HG03103 (cell line): Measurements from ENCODE around the gene NMB.

Source experiments
- ATAC-seq: cut with Tn5 transposase; IDR thresholded peaks from one replicate; pipeline ENCODE4 v1.9.1; 2021; ENCODE audit warnings: low read depth; ENCODE audit not compliant: unreplicated experiment

Gene NMB

DNA sequence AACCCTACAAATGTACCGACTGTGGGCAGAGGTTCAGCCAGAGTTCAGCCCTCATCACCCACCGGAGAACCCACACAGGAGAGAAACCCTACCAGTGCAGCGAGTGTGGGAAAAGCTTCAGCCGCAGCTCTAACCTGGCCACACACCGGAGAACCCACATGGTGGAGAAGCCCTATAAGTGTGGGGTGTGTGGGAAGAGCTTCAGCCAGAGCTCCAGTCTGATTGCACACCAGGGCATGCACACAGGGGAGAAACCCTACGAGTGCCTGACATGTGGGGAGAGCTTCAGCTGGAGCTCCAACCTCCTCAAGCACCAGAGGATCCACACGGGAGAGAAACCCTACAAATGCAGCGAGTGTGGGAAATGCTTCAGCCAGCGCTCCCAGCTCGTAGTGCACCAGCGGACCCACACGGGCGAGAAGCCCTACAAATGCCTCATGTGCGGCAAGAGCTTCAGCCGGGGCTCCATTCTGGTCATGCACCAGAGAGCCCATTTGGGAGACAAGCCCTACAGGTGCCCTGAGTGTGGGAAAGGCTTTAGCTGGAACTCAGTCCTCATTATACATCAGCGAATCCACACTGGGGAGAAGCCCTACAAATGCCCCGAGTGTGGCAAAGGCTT, 36.5 kb downstream of the NMB start:
- no peak for ATAC-seq

DNA sequence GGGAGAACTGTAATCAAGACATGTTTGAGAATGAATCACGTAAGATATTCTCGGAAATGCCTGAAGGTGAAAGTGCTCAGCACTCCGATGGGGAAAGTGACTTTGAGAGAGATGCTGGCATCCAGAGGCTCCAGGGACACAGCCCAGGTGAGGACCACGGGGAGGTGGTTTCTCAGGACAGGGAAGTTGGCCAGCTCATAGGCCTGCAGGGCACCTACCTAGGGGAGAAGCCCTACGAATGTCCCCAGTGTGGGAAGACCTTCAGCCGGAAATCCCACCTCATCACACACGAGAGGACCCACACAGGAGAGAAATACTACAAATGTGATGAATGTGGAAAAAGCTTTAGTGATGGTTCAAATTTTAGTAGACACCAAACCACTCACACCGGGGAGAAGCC, 37.4 kb downstream of the NMB start:
- ATAC-seq = no peak

DNA sequence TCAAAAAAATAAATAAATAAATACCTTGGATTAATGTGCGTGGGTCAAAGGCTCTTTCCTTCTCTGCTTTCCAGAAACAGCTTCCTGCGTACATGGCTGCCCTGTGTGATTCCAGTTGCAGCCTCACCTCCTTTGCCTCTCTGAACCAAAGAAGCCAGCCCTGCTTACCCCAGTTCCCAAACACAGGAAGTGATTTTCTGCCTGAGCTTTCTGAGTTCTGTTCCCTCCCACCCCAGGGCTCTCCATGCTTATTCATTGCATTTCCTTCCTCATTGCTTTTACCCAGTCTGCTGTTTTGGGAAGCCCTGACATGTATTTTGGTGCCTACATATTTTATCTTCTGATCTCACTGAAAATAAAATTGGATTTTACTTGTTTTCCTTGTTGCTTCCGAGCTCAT, 41.8 kb downstream of the NMB start:
- no peak for ATAC-seq

DNA sequence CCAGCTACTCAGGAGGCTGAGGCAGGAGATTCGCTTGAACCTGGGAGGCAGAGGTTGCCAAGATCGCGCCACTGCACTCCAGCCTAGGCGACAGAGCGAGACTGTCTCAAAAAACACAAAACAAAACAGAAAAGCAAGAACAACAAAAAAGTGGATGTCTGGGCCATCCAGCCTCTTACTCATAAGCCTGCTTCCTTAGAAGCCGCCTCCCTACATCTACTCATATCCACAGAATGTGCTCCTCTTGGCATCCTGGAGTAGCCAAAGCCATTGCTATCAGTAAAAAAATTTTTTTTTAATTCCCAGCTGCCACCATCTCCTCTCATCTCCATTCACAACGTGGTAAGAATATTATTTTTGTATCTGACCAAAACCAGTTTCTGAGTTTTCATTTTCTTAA, 46.4 kb downstream of the NMB start:
- ATAC-seq = no peak

DNA sequence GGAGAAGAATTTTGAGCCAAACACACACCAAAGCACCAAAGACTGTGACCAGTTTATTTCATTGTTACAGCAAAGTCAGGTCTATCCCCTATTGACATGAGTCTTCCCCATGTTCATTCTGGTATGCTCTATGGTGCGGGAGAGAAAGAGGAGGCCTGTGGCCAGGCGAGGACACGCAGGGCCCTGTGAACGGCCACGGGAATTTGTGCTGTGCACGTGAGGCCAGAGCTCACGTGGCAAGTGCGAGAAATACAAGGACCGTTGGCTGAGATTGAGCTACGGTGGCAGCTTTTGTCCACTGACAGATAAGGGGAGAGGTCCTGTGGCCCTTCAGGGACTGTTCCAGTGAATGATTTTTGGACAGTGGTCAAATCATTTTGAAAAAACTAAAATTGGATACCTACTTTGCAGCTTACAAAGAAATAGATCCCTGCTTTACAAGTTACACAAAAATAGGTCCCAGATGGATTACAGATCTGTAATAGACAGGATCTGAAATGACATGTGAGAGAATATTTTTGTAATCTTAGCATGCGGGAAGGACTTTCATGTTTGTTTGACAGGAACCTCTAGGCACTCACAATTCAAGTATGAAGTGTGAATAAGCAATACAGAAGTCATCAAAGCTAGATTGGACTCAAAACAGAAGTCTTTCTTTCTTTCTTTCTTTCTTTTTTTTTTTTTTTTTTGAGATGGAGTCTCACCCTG, 48.0 kb downstream of the NMB start:
- no peak for ATAC-seq

DNA sequence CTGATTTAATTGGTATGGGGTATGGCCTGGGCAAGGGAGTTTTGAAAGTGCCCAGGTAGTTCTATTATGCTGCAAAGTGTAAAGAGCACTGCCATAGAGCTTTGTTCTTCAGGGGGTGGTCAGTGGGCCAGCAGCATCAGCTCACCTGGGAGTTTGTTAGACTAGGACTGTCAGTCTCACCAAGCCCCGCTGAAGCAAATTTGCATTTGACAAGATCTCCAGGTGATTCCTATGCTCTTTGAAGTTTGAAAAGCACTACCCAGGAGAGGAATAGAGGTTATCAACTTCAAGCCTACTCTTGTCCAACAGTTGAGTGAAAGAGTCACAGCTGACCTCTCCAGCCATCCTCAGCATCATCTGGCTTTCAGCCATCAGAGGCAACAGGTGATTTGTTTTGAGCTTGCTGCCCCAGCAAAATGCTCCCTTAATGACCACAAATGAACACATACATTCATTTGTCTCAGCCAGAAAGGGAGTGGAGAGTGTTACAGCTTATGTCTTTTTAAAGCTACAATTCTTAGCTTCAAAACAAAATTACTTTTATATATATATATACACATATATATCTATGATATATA, 49.2 kb downstream of the NMB start:
- no peak for ATAC-seq

DNA sequence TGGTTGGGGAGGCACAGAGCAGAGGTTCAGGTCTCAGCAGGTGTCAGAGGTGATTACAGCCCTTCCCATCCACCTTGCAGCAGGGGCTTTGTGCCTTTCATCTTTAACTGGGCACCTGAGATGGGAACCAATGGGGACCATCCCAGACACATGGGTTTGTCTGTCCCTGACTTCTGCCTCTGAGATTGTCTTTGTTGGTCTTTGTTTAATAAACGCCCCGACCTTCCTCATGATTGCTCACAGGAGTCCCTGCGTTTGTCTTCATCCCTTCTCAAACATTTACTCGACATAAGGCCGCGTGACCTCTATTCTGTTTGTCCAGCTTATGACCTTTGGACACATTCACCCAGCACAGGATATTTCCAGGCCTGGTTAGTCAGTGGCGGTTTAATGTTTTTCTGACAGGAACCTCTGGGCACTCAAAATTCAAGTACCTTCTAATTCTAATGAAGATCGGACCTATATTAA, 51.3 kb downstream of the NMB start:
- ATAC-seq = no peak

DNA sequence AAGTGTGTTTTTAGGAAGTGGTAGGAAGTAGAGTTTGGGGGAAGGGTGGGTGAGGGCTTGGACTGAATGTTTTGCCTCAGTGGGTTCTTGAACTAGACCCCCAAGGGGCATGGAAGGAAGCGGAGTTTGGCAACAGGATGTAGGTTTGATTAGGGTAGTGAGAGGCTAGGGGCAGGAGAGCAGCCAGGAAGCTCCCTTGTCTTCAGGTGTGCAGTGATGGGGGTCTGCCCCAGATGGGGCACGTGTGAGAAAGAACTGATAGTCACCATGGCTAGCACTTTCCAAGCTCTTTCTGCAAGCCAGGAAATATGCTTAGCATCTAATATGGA, 52.5 kb downstream of the NMB start:
- no peak for ATAC-seq
